HepG2 (cell line): ENCODE measurements around the gene JAG1. TPM values are rescaled to one million over a fixed set of nuclear protein-coding genes. Genes with fewer than 3 reads are reported as not detected.

Experiments used
- AHDC1 ChIP-seq: sonication (generic); formaldehyde crosslinking; IDR thresholded peaks from 2 replicates; pipeline ENCODE4 v1.5.1; 2020; ENCODE audit warnings: mild to moderate bottlenecking, missing genetic modification reagents, borderline replicate concordance
- ASH2L ChIP-seq: fragments of 300-600, 200-600 bp; sonication (generic); IDR thresholded peaks from 2 replicates; pipeline ENCODE4 v1.7.0; 2017; ENCODE audit warnings: low read depth, mild to moderate bottlenecking, moderate library complexity, mixed read lengths, low read length; ENCODE audit not compliant: insufficient read length
- EED ChIP-seq: sonication (generic); formaldehyde crosslinking; IDR thresholded peaks from 2 replicates; pipeline ENCODE4 v1.5.0; 2020; ENCODE audit warnings: mild to moderate bottlenecking, missing genetic modification reagents
- HOXD1 ChIP-seq: sonication (generic); formaldehyde crosslinking; IDR thresholded peaks from 2 replicates; pipeline ENCODE4 v1.5.0; 2020; ENCODE audit warnings: missing genetic modification reagents
- POGK ChIP-seq: sonication (generic); formaldehyde crosslinking; conservative IDR thresholded peaks from 2 replicates; pipeline ENCODE4 v1.8.0; 2022; ENCODE audit warnings: mild to moderate bottlenecking, moderate library complexity, missing genetic modification reagents
- SP4 ChIP-seq: sonication (generic); formaldehyde crosslinking; IDR thresholded peaks from 2 replicates; pipeline ENCODE4 v1.8.1; 2023; ENCODE audit warnings: mild to moderate bottlenecking, missing genetic modification reagents
- SSRP1 ChIP-seq: IDR thresholded peaks from 2 replicates; pipeline ENCODE4 v1.6.1; 2016; ENCODE audit warnings: control low read depth
- ZBTB14 ChIP-seq: sonication (generic); formaldehyde crosslinking; IDR thresholded peaks from 2 replicates; pipeline ENCODE4 v1.4.0; 2020; ENCODE audit warnings: missing genetic modification reagents
- ZBTB3 ChIP-seq: sonication (generic); formaldehyde crosslinking; IDR thresholded peaks from 2 replicates; pipeline ENCODE4 v1.4.0; 2020; ENCODE audit warnings: low read depth, mild to moderate bottlenecking, moderate library complexity, missing genetic modification reagents, borderline replicate concordance
- ZBTB44 ChIP-seq: sonication (generic); formaldehyde crosslinking; IDR thresholded peaks from 2 replicates; pipeline ENCODE4 v1.4.0; 2020; ENCODE audit warnings: missing genetic modification reagents
- ZMYM2 ChIP-seq: sonication (generic); formaldehyde crosslinking; IDR thresholded peaks from 2 replicates; pipeline ENCODE4 v1.8.0; 2022; ENCODE audit warnings: mild to moderate bottlenecking, missing genetic modification reagents
- ZMYM3 ChIP-seq: sonication (generic); formaldehyde crosslinking; IDR thresholded peaks from 2 replicates; pipeline ENCODE4 v1.5.1; 2020; ENCODE audit warnings: mild to moderate bottlenecking, missing genetic modification reagents
- ZNF138 ChIP-seq: sonication (generic); formaldehyde crosslinking; IDR thresholded peaks from 2 replicates; pipeline ENCODE4 v1.5.0; 2020; ENCODE audit warnings: mild to moderate bottlenecking, low read depth, missing genetic modification reagents
- ZNF224 ChIP-seq: sonication (generic); formaldehyde crosslinking; IDR thresholded peaks from 2 replicates; pipeline ENCODE4 v1.5.0; 2020; ENCODE audit warnings: mild to moderate bottlenecking, missing genetic modification reagents
- ZNF512 ChIP-seq: sonication (generic); formaldehyde crosslinking; IDR thresholded peaks from 2 replicates; pipeline ENCODE4 v1.4.0; 2020; ENCODE audit warnings: mild to moderate bottlenecking, missing genetic modification reagents
- ZNF619 ChIP-seq: sonication (generic); formaldehyde crosslinking; IDR thresholded peaks from 2 replicates; pipeline ENCODE4 v1.4.0; 2020; ENCODE audit warnings: mild to moderate bottlenecking, missing genetic modification reagents
- ZNF7 ChIP-seq: IDR thresholded peaks from 2 replicates; pipeline ENCODE4 v1.6.1; 2016; ENCODE audit warnings: missing biosample characterization, missing genetic modification reagents
- polyA plus RNA-seq, 8 experiments: library from polyadenylated mRNA; depleted of rRNA in 3 of 8; stranded (reverse) in 7 of 8; unstranded in 1 of 8; fragments of >200 nt; fragmentation: Illumina TruSeq in 4 of 8; extraction: Trizol in 4 of 8; gene quantifications; 2 replicates each; pipeline versions ENCODE4 v1.2.1 to v1.2.3, GENCODE V29; 2011 to 2016; ENCODE audit warnings: low read depth in 4 of 8, missing spikeins in 1 of 8, mixed read lengths in 1 of 8; ENCODE audit not compliant: insufficient read depth in 1 of 8
- total RNA-seq, 5 experiments: library from RNA; depleted of rRNA; stranded (reverse); fragments of >200 nt; fragmentation: Illumina TruSeq; extraction: Trizol; gene quantifications; 2 replicates each; pipeline ENCODE4 v1.2.3, GENCODE V29; 2016; ENCODE audit warnings: low read depth in 1 of 5

JAG1 gene
- total and polyA plus RNA-seq, 2 of the 13 experiments (the other 11 are each of a cell fraction or from before 2014, with no cell fraction given): 47.1 to 56.3 TPM

- TF ChIP-seq AHDC1 (CRISPR knock-in tag) (peak; percentile 61; the same call in 1 of the 2 replicates), EED (CRISPR knock-in tag) (no peak), ASH2L (peak; percentile 65), ZMYM3 (CRISPR knock-in tag) (peak; percentile 55; the same call in 1 of the 2 replicates), ZNF619 (CRISPR knock-in tag) (no peak), SSRP1 (peak; percentile 89; the same call in 1 of the 2 replicates), HOXD1 (CRISPR knock-in tag) (no peak), ZNF224 (CRISPR knock-in tag) (no peak), ZNF512 (CRISPR knock-in tag) (no peak), ZNF138 (no peak), ZNF7 (CRISPR knock-in tag) (0 out of 2 replicates have a peak, but pooled peaks have one; percentile 30), ZBTB14 (CRISPR knock-in tag) (no peak), ZMYM2 (CRISPR knock-in tag) (no peak), ZBTB3 (CRISPR knock-in tag) (0 out of 2 replicates have a peak, but pooled peaks have one; percentile 12), SP4 (no peak; the same call in 1 of the 2 replicates), POGK (CRISPR knock-in tag) (0 out of 2 replicates have a peak, but pooled peaks have one; percentile 11), ZBTB44 (CRISPR knock-in tag) (no peak)
Measured at GRCh38 chr20:10710991-10711775, 37.4 kb upstream of the JAG1 start (continued).
